Vagina (tissue), 2 donors: ENCODE measurements around the gene DNASE1. TPM values are rescaled to one million over a fixed set of nuclear protein-coding genes. Genes with fewer than 3 reads are reported as not detected.
"Not testable (repeated sequence)": the region's sequence is repeated elsewhere in the genome, so short reads cannot be mapped to it uniquely, and the experiment has no call there.

Experiments
- DNase-seq, 2 donors: peaks; one replicate each; pipeline ENCODE4 v3.0.0-alpha.2; 2017; ENCODE audit errors: extremely low spot score in 2 of 2
- H3K27ac ChIP-seq: fragments of 200-600 bp; sonication (generic); one replicate; pipeline ENCODE4 v1.5.1; 2019
- H3K27me3 ChIP-seq: fragments of 200-600 bp; sonication (generic); one replicate; pipeline ENCODE4 v1.5.1; 2019
- H3K36me3 ChIP-seq, 2 donors: fragments of 200-600 bp; sonication (generic); one replicate each; pipeline ENCODE4 v1.5.1; 2017 to 2019
- H3K4me1 ChIP-seq: fragments of 200-600 bp; sonication (generic); one replicate; pipeline ENCODE4 v1.5.1; 2019
- H3K4me3 ChIP-seq, 2 donors: fragments of 200-600 bp; sonication (generic); 1 replicate in 1 of 2; 2 replicates in 1 of 2; pipeline ENCODE4 v1.5.1; 2016 to 2019
- H3K9me3 ChIP-seq: fragments of 200-600 bp; sonication (generic); one replicate; pipeline ENCODE4 v1.5.1; 2019
- POLR2A ChIP-seq, 2 donors: fragments of 450-650 bp; IDR thresholded peaks; one replicate each; pipeline ENCODE4 v1.6.1; 2017; ENCODE audit warnings: antibody characterized with exemption in 2 of 2, mild to moderate bottlenecking in 2 of 2, moderate library complexity in 2 of 2
- POLR2AphosphoS5 ChIP-seq, 2 donors: sonication (generic); formaldehyde crosslinking; IDR thresholded peaks; one replicate each; pipeline ENCODE4 v1.9.0; 2017; ENCODE audit warnings: antibody characterized with exemption in 2 of 2, mild to moderate bottlenecking in 2 of 2, low read depth in 1 of 2; ENCODE audit not compliant: insufficient read depth in 1 of 2
- intact Hi-C: fragments of 100-400 bp; cut with DNase I; formaldehyde crosslinking; loops from one replicate; pipeline ENCODE4 v1.15.1; 2023
- total RNA-seq: library from RNA; depleted of rRNA; stranded (reverse); fragments of >200 nt; gene quantifications from one replicate; pipeline ENCODE4 v1.2.3, GENCODE V29; 2016
- TF ChIP-seq, protein P1 (sequence below), 3 experiments: fragments of 450-650 bp in 2 of 3; fragments of 200-600 bp in 1 of 3; sonication (generic) in 1 of 3; IDR thresholded peaks; one replicate each; pipeline ENCODE4 v1.5.1; 2017 to 2019; ENCODE audit warnings: antibody characterized with exemption in 3 of 3, mild to moderate bottlenecking in 2 of 3, moderate library complexity in 2 of 3

Gene DNASE1
- total RNA-seq, 1 donor from 2014 or later: 50.3 TPM

DNA sequence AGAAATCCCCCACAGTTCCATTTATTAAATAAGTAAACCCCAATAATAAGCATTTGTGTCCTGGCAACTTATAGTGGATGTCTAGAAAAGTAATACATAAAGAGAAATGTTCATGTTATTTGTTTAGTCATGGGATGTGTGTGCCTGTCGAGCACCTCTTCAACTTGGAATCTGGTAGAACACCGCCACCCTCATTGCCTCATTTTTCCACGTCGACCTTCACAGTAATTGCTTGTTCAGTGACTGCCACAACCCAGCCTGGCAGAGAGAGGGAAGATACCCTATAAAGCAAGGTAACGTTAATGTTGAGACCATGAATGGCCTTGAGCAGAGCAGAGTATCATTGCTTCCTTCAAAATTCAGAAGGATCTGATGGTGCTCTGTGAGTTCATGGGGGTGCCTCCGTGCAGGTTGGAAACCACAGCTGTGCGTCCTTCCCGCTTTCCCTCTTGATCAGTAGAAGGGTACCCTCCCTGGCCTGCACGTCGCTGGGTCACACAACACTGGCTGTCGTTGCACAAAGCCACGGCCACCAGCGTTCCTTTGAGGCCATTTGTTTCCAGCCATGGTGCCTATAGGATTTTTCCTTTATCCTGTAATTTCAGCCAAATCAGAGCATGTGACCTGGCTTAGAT, 3.7 kb upstream of the DNASE1 start:
- intact Hi-C loops: no loop called here
- peaks cover 5% of the 10 kb centered on the region for H3K4me1 ChIP-seq
- H3K27ac ChIP-seq: no peak overlapping the region
- H3K9me3 ChIP-seq: no peaks in the 10 kb centered on the region
- TF ChIP-seq POLR2AphosphoS5 (IDR thresholded peaks at IDR 0.05; ENCODE audit: insufficient read depth in 1 of 2, low read depth in 1 of 2) (no peak), POLR2A (IDR thresholded peaks at IDR 0.05) (no peak)
- TF ChIP-seq, protein P1, sequence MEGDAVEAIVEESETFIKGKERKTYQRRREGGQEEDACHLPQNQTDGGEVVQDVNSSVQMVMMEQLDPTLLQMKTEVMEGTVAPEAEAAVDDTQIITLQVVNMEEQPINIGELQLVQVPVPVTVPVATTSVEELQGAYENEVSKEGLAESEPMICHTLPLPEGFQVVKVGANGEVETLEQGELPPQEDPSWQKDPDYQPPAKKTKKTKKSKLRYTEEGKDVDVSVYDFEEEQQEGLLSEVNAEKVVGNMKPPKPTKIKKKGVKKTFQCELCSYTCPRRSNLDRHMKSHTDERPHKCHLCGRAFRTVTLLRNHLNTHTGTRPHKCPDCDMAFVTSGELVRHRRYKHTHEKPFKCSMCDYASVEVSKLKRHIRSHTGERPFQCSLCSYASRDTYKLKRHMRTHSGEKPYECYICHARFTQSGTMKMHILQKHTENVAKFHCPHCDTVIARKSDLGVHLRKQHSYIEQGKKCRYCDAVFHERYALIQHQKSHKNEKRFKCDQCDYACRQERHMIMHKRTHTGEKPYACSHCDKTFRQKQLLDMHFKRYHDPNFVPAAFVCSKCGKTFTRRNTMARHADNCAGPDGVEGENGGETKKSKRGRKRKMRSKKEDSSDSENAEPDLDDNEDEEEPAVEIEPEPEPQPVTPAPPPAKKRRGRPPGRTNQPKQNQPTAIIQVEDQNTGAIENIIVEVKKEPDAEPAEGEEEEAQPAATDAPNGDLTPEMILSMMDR (IDR thresholded peaks at IDR 0.05): no peak
- no peaks in the 10 kb centered on the region for H3K27me3 ChIP-seq
- peaks cover 0 to 14% of the 10 kb centered on the region in 2 donors for H3K36me3 ChIP-seq
- peak in 1 of 2 donors; percentile 54 for DNase-seq
- H3K4me3 ChIP-seq: no peak overlapping the region

DNA sequence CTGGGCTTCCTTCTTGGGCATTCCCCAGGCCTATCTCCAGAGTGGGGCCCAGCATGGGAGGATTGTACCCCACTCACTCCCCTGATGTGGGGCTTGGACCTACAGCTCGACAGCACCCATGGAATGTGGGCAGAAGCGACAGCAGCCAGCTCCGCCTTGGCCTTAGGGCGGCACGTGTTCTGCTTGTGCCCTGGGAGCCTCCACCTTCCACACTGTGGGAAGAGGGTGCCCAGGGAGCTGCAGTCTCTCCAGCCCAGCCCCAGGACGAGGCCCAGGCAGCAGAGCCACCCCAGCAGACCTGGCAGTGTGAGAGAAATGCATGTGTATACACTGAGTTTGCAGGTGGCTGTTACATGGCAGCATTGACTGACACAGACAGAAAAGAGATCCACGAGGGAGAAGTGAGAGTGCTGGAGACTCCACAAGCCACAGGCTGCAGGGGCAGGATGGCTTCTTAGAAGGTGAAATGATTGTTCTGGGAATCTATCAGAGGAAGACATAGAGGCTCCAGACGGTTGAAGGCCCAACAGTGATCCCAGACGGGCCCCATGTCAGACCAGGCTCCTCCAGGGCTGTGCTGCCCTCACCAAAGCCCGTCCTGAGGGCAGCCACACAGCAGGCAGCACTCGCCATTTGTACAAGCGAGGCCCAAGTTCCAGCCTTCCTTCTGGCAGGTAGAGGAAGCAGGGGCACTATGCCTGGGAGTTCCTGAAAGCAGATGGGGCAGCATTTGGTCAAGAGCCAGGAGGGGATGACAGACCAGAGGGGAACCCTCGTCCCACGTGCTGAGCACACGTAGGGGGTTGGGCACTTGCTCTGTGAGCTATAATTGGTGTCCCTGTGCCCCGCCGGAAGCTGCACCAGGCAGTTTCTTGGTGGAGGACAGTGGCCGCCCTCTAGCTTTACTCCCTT, 2.8 kb upstream of the DNASE1 start:
- H3K9me3 ChIP-seq: no peaks in the 10 kb centered on the region
- H3K36me3 ChIP-seq: peaks cover 0 to 18% of the 10 kb centered on the region in 2 donors
- intact Hi-C loops: no loop called here
- no peak overlapping the region for H3K27ac ChIP-seq
- peak in 1 of 2 donors; percentile 54 for DNase-seq
- TF ChIP-seq POLR2A (IDR thresholded peaks at IDR 0.05): no peak
- H3K4me3 ChIP-seq: no peak overlapping the region
- H3K4me1 ChIP-seq: no peaks in the 10 kb centered on the region
- H3K27me3 ChIP-seq: no peaks in the 10 kb centered on the region

DNA sequence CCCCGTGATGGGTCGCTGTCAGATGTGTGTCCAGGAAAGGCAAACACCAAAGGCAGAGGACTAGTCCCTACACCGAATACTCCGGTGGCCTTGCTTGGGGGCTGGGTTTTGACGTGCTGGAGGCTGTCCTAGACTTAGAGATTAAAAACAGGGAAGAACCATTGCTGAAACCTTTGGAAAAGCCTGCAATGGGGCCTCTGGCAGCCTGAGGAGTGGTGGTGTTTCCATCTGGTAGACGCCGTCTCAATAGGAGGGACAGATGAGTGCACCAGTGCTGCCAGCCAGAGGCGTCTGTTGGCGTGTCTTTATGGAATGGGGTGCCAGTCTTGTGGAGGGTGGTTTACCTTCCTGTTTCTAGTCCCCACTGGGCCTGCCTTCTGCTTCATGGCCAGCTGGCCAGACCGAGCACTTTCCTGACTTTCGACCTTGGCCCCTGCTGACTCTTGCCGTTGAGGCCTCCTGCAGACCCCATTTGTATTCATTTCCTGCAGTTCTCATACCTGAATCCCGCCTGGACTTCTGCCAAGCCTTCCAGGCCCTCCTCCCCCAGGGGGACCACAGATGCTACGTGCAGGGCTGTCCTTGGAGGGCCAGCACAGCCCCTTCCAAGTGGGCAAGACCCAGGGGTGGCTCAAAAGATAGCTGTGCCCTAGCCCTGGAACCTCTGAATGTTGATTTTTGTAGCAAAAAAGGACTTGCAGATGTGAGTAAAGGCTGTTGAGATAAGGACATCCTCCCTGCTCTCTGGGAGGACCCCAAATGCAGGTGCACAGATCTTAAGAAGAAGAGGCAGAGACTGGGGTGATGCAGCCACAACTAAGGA, 1.9 kb upstream of the DNASE1 start:
- H3K27me3 ChIP-seq: no peaks in the 10 kb centered on the region
- intact Hi-C loops: no loop called here
- H3K4me1 ChIP-seq: no peaks in the 10 kb centered on the region
- DNase-seq: peak; percentile 64 to 78
- H3K4me3 ChIP-seq: no peak overlapping the region
- H3K36me3 ChIP-seq: peaks cover 0 to 27% of the 10 kb centered on the region in 2 donors
- no peaks in the 10 kb centered on the region for H3K9me3 ChIP-seq
- H3K27ac ChIP-seq: no peak overlapping the region
- TF ChIP-seq POLR2A (IDR thresholded peaks at IDR 0.05): no peak

DNA sequence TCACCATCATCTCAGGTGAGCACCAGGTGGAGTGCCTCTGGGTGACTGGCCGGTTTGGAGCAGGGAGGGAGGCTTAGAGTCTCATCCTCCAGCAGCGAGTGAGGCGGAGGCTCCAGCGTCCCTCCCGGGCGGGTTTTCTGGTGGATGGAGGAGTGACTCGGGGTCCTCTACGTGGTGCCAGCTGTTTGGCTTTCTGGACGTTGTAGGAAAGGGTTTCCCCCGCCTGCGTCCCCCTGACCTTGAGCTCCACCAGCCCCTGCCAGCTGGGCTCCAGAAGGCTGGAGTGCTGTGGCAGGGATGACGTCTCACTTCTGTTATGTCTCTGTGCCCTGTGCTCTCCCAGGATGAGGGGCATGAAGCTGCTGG, 522 bp downstream of the DNASE1 start:
- TF ChIP-seq, protein P1 (IDR thresholded peaks at IDR 0.05): no peak
- Histone ChIP-seq H3K4me3 (no peak overlapping the region), H3K4me1 (no peaks in the 10 kb centered on the region), H3K27me3 (no peaks in the 10 kb centered on the region), H3K27ac (no peak overlapping the region), H3K9me3 (no peaks in the 10 kb centered on the region), H3K36me3 (peaks cover 0 to 47% of the 10 kb centered on the region in 2 donors)
- DNase-seq: no peak
- intact Hi-C loops: no loop called here

DNA sequence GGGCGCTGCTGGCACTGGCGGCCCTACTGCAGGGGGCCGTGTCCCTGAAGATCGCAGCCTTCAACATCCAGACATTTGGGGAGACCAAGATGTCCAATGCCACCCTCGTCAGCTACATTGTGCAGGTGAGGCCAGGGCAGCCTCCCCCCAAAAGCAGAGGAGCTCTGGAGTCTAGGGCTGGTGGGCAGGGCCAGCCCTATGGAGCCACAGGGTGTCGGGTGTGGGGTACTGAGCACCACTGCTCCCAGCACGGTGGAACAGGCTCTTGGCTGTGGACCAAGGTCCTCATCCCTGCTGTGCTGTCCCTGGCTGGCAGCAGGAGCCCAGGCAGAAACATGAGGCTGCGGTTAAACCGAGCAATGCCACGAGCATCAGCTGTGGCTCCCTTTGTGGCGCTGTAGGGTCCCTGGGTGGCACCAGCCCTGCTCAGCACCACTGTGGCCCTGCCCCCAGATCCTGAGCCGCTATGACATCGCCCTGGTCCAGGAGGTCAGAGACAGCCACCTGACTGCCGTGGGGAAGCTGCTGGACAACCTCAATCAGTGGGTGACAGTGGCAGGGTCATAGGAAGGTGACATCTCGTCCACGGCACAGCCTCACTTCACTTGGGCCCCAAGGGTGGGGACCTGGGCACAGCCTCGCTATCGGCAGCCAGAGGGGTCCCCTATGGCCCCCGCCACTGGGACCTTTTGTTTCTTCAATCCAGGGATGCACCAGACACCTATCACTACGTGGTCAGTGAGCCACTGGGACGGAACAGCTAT, 1.1 kb downstream of the DNASE1 start:
- Histone ChIP-seq H3K36me3 (peaks cover 0 to 53% of the 10 kb centered on the region in 2 donors), H3K27ac (no peak overlapping the region), H3K4me3 (no peak overlapping the region), H3K9me3 (no peaks in the 10 kb centered on the region), H3K4me1 (no peaks in the 10 kb centered on the region), H3K27me3 (no peaks in the 10 kb centered on the region)
- intact Hi-C loops: no loop called here
- TF ChIP-seq, protein P1 (IDR thresholded peaks at IDR 0.05): no peak
- TF ChIP-seq POLR2AphosphoS5 (IDR thresholded peaks at IDR 0.05; ENCODE audit: insufficient read depth in 1 of 2, low read depth in 1 of 2) (no peak), POLR2A (IDR thresholded peaks at IDR 0.05) (no peak)
- DNase-seq: no peak

DNA sequence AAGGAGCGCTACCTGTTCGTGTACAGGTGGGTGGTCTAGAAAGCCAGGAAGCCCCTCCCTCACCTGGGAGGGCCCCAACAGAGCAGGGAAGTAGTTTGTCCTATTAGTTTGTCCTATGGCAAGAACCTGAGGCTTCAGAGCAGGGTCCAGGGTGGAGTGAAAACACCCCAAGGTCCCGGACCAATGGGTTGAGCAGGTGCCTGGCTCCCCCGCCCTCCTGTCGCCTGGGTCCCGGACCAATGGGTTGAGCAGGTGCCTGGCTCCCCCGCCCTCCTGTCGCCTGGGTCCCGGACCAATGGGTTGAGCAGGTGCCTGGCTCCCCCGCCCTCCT, 1.6 kb downstream of the DNASE1 start:
- H3K27me3 ChIP-seq, DNase-seq, H3K9me3 ChIP-seq, intact Hi-C loops, H3K27ac ChIP-seq, H3K4me3 ChIP-seq, H3K4me1 ChIP-seq: not testable (repeated sequence)
- peaks cover 0 to 59% of the 10 kb centered on the region in 2 donors for H3K36me3 ChIP-seq
